Trophoblast cell (in vitro differentiated cells and primary cell): ENCODE data around the gene SMG1.
A peak's percentile ranks its signal among the peaks of the same experiment; 100 is the strongest.
"Not testable (repeated sequence)": the region's sequence is repeated elsewhere in the genome, so short reads cannot be mapped to it uniquely, and the experiment has no call there.

Experiments used
- DNase-seq, 2 donors: peaks; one replicate each; pipeline ENCODE4 v3.0.0-alpha.2; 2016
- H2AFZ ChIP-seq: 2 replicates; pipeline ENCODE4 v1.6.1; 2013; ENCODE audit warnings: low read length, moderate library complexity, mild to moderate bottlenecking; ENCODE audit not compliant: insufficient read depth, poor library complexity
- H2AK5ac ChIP-seq: 2 replicates; pipeline ENCODE4 v1.6.1; 2013; ENCODE audit warnings: mild to moderate bottlenecking, low read length
- H2BK120ac ChIP-seq: 2 replicates; pipeline ENCODE4 v1.6.1; 2013; ENCODE audit warnings: low read length, mild to moderate bottlenecking, moderate library complexity; ENCODE audit not compliant: insufficient read depth, poor library complexity
- H2BK12ac ChIP-seq: 2 replicates; pipeline ENCODE4 v1.6.1; 2013; ENCODE audit warnings: mild to moderate bottlenecking, low read length, moderate library complexity
- H2BK5ac ChIP-seq: 2 replicates; pipeline ENCODE4 v1.6.1; 2013; ENCODE audit warnings: low read length, low read depth, moderate library complexity, mild to moderate bottlenecking; ENCODE audit not compliant: poor library complexity
- H3K14ac ChIP-seq: 2 replicates; pipeline ENCODE4 v1.6.1; 2013; ENCODE audit warnings: mild to moderate bottlenecking, low read length
- H3K18ac ChIP-seq: 2 replicates; pipeline ENCODE4 v1.6.1; 2013; ENCODE audit warnings: mild to moderate bottlenecking, low read length
- H3K23ac ChIP-seq: 2 replicates; pipeline ENCODE4 v1.6.1; 2013; ENCODE audit warnings: low read length
- H3K27ac ChIP-seq: 2 replicates; pipeline ENCODE4 v1.5.1; 2013; ENCODE audit warnings: low read depth, mild to moderate bottlenecking, inconsistent platforms, low read length, moderate library complexity
- H3K27me3 ChIP-seq: 2 replicates; pipeline ENCODE4 v1.6.1; 2013; ENCODE audit warnings: inconsistent platforms, mild to moderate bottlenecking, low read length, moderate library complexity; ENCODE audit not compliant: insufficient read depth
- H3K36me3 ChIP-seq, 2 experiments: 1 replicate in 1 of 2; 2 replicates in 1 of 2; pipeline ENCODE4 v1.6.1; 2013; ENCODE audit warnings: low read length in 2 of 2, mild to moderate bottlenecking in 2 of 2, moderate library complexity in 1 of 2; ENCODE audit not compliant: insufficient read depth in 2 of 2, control insufficient read depth in 1 of 2
- H3K4ac ChIP-seq: 2 replicates; pipeline ENCODE4 v1.6.1; 2013; ENCODE audit warnings: low read depth, mild to moderate bottlenecking, low read length, moderate library complexity
- H3K4me1 ChIP-seq, 2 experiments: 1 replicate in 1 of 2; 2 replicates in 1 of 2; pipeline ENCODE4 v1.6.1; 2013; ENCODE audit warnings: low read length in 2 of 2, mild to moderate bottlenecking in 2 of 2, moderate library complexity in 1 of 2; ENCODE audit not compliant: insufficient read depth in 2 of 2, control insufficient read depth in 1 of 2
- H3K4me2 ChIP-seq: 2 replicates; pipeline ENCODE4 v1.6.1; 2013; ENCODE audit warnings: inconsistent platforms, mild to moderate bottlenecking, low read length, moderate library complexity
- H3K4me3 ChIP-seq: 2 replicates; pipeline ENCODE4 v1.5.1; 2013; ENCODE audit warnings: mild to moderate bottlenecking, low read depth, low read length, inconsistent platforms
- H3K79me1 ChIP-seq: one replicate; pipeline ENCODE4 v1.6.1; 2013; ENCODE audit warnings: low read length
- H3K79me2 ChIP-seq: 2 replicates; pipeline ENCODE4 v1.6.1; 2013; ENCODE audit warnings: low read length, mild to moderate bottlenecking; ENCODE audit not compliant: control insufficient read depth, insufficient read depth, poor library complexity
- H3K9ac ChIP-seq: 2 replicates; pipeline ENCODE4 v1.6.1; 2013; ENCODE audit warnings: mild to moderate bottlenecking, low read length
- H3K9me3 ChIP-seq: 2 replicates; pipeline ENCODE4 v1.6.1; 2013; ENCODE audit warnings: low read depth, mild to moderate bottlenecking, control low read depth, inconsistent platforms, low read length; ENCODE audit not compliant: insufficient read depth
- H4K12ac ChIP-seq: 2 replicates; pipeline ENCODE4 v1.6.1; 2013; ENCODE audit warnings: low read depth, mild to moderate bottlenecking, low read length, moderate library complexity
- H4K8ac ChIP-seq: 2 replicates; pipeline ENCODE4 v1.6.1; 2013; ENCODE audit warnings: low read depth, mild to moderate bottlenecking, low read length, moderate library complexity
- H4K91ac ChIP-seq: one replicate; pipeline ENCODE4 v1.6.1; 2013; ENCODE audit warnings: low read depth, mild to moderate bottlenecking, low read length, moderate library complexity
- WGBS: extraction: QIAGEN DNeasy Blood & Tissue Kit; methylation state at CpG from one replicate; pipeline ENCODE4 v1.1.7; 2013; ENCODE audit warnings: missing lambda C conversion rate; ENCODE audit not compliant: insufficient read length, insufficient coverage; ENCODE audit errors: extremely low coverage; 5-methylcytosine and 5-hydroxymethylcytosine counted together

Gene SMG1

GRCh38 chr16:18876301-18876700 is 49.9 kb downstream of the SMG1 start:
- H3K4me2 ChIP-seq, H3K4ac ChIP-seq, H4K91ac ChIP-seq, H3K4me3 ChIP-seq, DNase-seq, H4K12ac ChIP-seq, H2BK120ac ChIP-seq, H3K9me3 ChIP-seq, H2BK12ac ChIP-seq, H2AK5ac ChIP-seq, H2BK5ac ChIP-seq, H3K9ac ChIP-seq, H3K4me1 ChIP-seq, H3K18ac ChIP-seq, H3K79me2 ChIP-seq, H3K27me3 ChIP-seq, H3K79me1 ChIP-seq, H3K27ac ChIP-seq, H3K14ac ChIP-seq, H4K8ac ChIP-seq, H2AFZ ChIP-seq, H3K23ac ChIP-seq: not testable (repeated sequence)
- peaks cover 9 to 15% of the 10 kb centered on the region in 2 experiments for H3K36me3 ChIP-seq
- WGBS, result no CpG with 5 or more reads among the region's 5 CpGs

DNA sequence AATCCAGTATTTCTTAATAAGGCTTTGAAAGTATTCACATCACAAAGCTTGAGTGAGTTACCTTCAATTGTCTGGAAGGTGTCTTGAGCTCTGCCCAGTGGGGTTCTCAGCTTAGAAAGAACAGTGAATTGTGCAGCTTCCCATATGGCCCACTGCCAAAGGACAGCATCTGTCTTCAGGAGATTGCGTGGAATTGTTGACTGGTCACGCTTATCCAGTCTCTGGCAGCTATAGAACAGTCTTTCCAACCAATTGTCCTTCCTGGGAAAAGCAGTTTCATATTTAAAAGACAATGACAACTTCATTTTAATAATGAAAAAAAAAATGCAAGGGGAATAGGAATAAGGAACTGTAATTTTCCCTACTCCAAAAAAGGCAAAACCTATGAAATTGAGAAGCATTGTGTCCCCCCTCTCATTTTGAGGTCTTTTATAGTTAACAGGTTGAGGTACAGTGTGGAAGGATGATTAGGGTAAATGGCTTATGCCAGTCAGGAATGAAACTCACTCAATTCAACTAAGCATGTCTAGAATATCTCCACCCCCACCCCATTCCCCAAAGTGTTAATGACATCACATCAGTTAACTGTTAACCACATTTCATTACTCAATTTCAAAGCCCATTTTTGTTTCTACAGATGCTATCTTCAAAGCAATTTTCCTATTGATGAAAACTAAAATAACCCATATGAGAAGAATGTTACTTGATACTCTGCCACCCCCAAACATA is 57.0 kb downstream of the SMG1 start:
- not testable (repeated sequence) for H2BK120ac ChIP-seq, H3K27me3 ChIP-seq, H2AFZ ChIP-seq, H3K79me1 ChIP-seq, H3K23ac ChIP-seq, H3K9ac ChIP-seq, H3K4me2 ChIP-seq, H3K4me3 ChIP-seq, H3K79me2 ChIP-seq, H3K14ac ChIP-seq, H3K4ac ChIP-seq, H2AK5ac ChIP-seq, H4K91ac ChIP-seq, H2BK12ac ChIP-seq, H2BK5ac ChIP-seq, H3K4me1 ChIP-seq, H4K12ac ChIP-seq, H4K8ac ChIP-seq, H3K27ac ChIP-seq, DNase-seq, H3K9me3 ChIP-seq, H3K18ac ChIP-seq
- WGBS, result no CpG with 5 or more reads among the region's 2 CpGs
- peaks cover 12 to 15% of the 10 kb centered on the region in 2 experiments for H3K36me3 ChIP-seq

GRCh38 chr16:18866277-18866823 is 59.9 kb downstream of the SMG1 start:
- H3K23ac ChIP-seq, H3K9ac ChIP-seq, H4K8ac ChIP-seq, H3K79me2 ChIP-seq, DNase-seq, H3K18ac ChIP-seq, H3K4me2 ChIP-seq, H3K27me3 ChIP-seq, H3K14ac ChIP-seq, H4K91ac ChIP-seq, H3K4me1 ChIP-seq, H3K4me3 ChIP-seq, H2BK120ac ChIP-seq, H3K9me3 ChIP-seq, H2BK12ac ChIP-seq, H2BK5ac ChIP-seq, H2AFZ ChIP-seq, H3K27ac ChIP-seq, H3K4ac ChIP-seq, H2AK5ac ChIP-seq, H4K12ac ChIP-seq, H3K79me1 ChIP-seq: not testable (repeated sequence)
- peaks cover 11% of the 10 kb centered on the region in 2 experiments for H3K36me3 ChIP-seq
- WGBS, result no CpG with 5 or more reads among the region's 2 CpGs

- H3K4ac ChIP-seq, H3K79me2 ChIP-seq: not testable (repeated sequence)
Measured at GRCh38 chr16:18862891-18863290, 63.3 kb downstream of the SMG1 start.

More at GRCh38 chr16:18862891-18863290, 63.3 kb downstream of the SMG1 start:
- Histone ChIP-seq H3K23ac (peak overlapping the region; percentile 92), H3K36me3 (peaks cover 12 to 14% of the 10 kb centered on the region in 2 experiments)
- H3K27me3 ChIP-seq, H2AFZ ChIP-seq, H3K4me2 ChIP-seq, H3K14ac ChIP-seq, H3K4me3 ChIP-seq, H3K9ac ChIP-seq, H3K27ac ChIP-seq, H3K18ac ChIP-seq, H4K12ac ChIP-seq, H2AK5ac ChIP-seq, H3K79me1 ChIP-seq, DNase-seq, H3K4me1 ChIP-seq, H2BK120ac ChIP-seq, H2BK12ac ChIP-seq, H2BK5ac ChIP-seq, H4K91ac ChIP-seq, H3K9me3 ChIP-seq, H4K8ac ChIP-seq: not testable (repeated sequence)
